Measurements from ENCODE around the gene CLEC4M.

Gene CLEC4M

DNA sequence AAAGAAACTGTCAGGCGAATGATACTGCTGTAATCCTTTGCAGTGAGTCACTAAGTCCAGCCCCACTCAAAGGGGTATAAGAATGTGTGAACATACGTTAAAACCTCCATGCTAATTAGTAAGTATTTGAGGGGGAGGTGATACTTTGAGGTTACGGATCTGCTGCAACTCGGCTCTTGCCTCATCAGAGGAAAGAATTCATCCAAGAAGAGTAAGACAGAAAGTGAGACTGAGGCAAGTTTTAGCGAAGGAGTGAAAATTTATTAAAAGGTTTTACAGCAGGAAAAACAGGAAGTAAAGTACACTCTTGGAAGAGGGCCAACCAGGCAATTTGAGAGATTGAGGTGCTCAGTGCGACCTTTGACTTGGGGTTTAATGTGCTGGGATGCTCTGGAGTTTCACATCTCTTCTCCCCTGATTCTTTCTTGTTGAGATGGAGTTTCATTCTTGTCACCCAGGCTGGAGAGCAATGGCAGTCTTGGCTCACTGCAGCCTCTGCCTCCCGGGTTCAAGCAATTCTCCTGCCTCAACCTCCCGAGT is 9.8 kb downstream of the CLEC4M start:
- no peak overlapping the region for H3K27ac Mint-ChIP-seq
- peak; percentile 45 for DNase-seq (ENCODE audit: low spot score)
- no peaks in the 10 kb centered on the region for H3K9me3 Mint-ChIP-seq
- H3K4me1 Mint-ChIP-seq (ENCODE audit: low read depth) = peaks cover 12% of the 10 kb centered on the region
- H3K36me3 Mint-ChIP-seq (ENCODE audit: low read depth) = no peaks in the 10 kb centered on the region
- H3K4me3 Mint-ChIP-seq = peak overlapping the region; percentile 53
- peaks cover 3% of the 10 kb centered on the region for H3K27me3 Mint-ChIP-seq (ENCODE audit: low read depth)

GRCh38 chr19:7773841-7774240 is 10.8 kb downstream of the CLEC4M start:
- DNase-seq (ENCODE audit: low spot score) = no peak
- H3K27me3 Mint-ChIP-seq (ENCODE audit: low read depth) = peaks cover 7% of the 10 kb centered on the region
- no peak overlapping the region for H3K27ac Mint-ChIP-seq
- H3K9me3 Mint-ChIP-seq = no peaks in the 10 kb centered on the region
- peaks cover 12% of the 10 kb centered on the region for H3K4me1 Mint-ChIP-seq (ENCODE audit: low read depth)
- no peak overlapping the region for H3K4me3 Mint-ChIP-seq
- no peaks in the 10 kb centered on the region for H3K36me3 Mint-ChIP-seq (ENCODE audit: low read depth)

GRCh38 chr19:7775761-7776160 is 12.7 kb downstream of the CLEC4M start:
- Mint-ChIP-seq H3K9me3 (no peaks in the 10 kb centered on the region), H3K36me3 (ENCODE audit: low read depth) (no peaks in the 10 kb centered on the region), H3K4me3 (no peak overlapping the region), H3K27me3 (ENCODE audit: low read depth) (peaks cover 9% of the 10 kb centered on the region), H3K27ac (no peak overlapping the region), H3K4me1 (ENCODE audit: low read depth) (peaks cover 12% of the 10 kb centered on the region)
- no peak for DNase-seq (ENCODE audit: low spot score)

DNA sequence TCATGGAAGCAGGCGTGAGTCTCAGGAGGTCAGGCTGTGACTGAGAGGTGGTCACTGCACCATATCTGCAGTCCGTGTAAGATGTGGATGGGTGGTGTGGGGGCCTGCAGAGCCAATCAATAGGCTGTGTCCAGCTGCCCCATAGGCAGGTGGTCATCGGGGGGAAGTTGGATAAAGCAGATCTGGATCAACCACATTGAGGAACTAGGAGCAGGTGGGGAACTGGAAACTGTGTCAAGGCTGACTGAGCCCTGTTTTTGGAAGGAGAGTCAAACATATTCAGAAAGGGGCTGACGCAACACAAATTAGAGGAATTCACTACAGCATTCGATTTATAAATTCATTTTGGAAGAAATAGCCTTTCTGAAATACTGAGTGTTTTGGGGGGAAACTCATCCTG is 15.0 kb downstream of the CLEC4M start:
- Mint-ChIP-seq H3K36me3 (ENCODE audit: low read depth) (no peaks in the 10 kb centered on the region), H3K27ac (no peak overlapping the region), H3K9me3 (no peaks in the 10 kb centered on the region), H3K4me1 (ENCODE audit: low read depth) (no peaks in the 10 kb centered on the region), H3K4me3 (no peak overlapping the region), H3K27me3 (ENCODE audit: low read depth) (peaks cover 12% of the 10 kb centered on the region)
- no peak for DNase-seq (ENCODE audit: low spot score)

GRCh38 chr19:7779631-7780486 is 16.8 kb downstream of the CLEC4M start:
- DNase-seq (ENCODE audit: low spot score) = no peak
- Mint-ChIP-seq H3K27me3 (ENCODE audit: low read depth) (peaks cover 26% of the 10 kb centered on the region), H3K9me3 (peaks cover 6% of the 10 kb centered on the region), H3K36me3 (ENCODE audit: low read depth) (no peaks in the 10 kb centered on the region), H3K27ac (no peak overlapping the region), H3K4me1 (ENCODE audit: low read depth) (no peaks in the 10 kb centered on the region), H3K4me3 (no peak overlapping the region)

- peaks cover 8% of the 10 kb centered on the region for H3K9me3 Mint-ChIP-seq
- no peaks in the 10 kb centered on the region for H3K36me3 Mint-ChIP-seq (ENCODE audit: low read depth)
- no peak for DNase-seq (ENCODE audit: low spot score)
- H3K27me3 Mint-ChIP-seq (ENCODE audit: low read depth) = peaks cover 29% of the 10 kb centered on the region
- no peaks in the 10 kb centered on the region for H3K4me1 Mint-ChIP-seq (ENCODE audit: low read depth)
- no peak overlapping the region for H3K4me3 Mint-ChIP-seq
- no peak overlapping the region for H3K27ac Mint-ChIP-seq
Measured at GRCh38 chr19:7781157-7781556, 18.1 kb downstream of the CLEC4M start.

DNA sequence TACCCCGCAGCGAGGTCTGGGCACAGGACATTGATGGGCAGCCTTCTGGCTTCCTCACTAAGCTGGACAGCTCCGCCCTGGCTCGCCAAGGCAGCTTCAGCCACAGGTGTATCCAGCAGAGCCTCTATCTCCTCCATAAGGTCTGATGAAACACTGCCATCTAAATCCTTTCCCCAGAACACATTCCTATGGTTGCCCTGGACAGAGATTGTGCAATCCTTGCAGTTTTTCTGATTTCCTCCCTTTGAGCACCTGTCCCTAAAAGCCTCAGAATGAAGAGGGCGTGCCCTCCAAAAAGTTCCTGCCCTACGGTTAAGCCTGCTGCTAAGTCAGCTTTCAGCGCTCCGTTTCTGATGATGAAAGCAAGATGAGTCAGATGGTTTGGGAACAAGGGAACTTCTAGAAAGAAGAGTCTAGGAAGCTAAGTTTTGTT is 21.0 kb downstream of the CLEC4M start:
- Mint-ChIP-seq H3K9me3 (peaks cover 8% of the 10 kb centered on the region), H3K4me1 (ENCODE audit: low read depth) (no peaks in the 10 kb centered on the region), H3K36me3 (ENCODE audit: low read depth) (no peaks in the 10 kb centered on the region), H3K27ac (no peak overlapping the region), H3K27me3 (ENCODE audit: low read depth) (peaks cover 42% of the 10 kb centered on the region), H3K4me3 (no peak overlapping the region)
- DNase-seq (ENCODE audit: low spot score) = no peak

- Mint-ChIP-seq H3K36me3 (ENCODE audit: low read depth) (no peaks in the 10 kb centered on the region), H3K9me3 (peaks cover 8% of the 10 kb centered on the region), H3K4me3 (no peak overlapping the region), H3K27ac (no peak overlapping the region), H3K4me1 (ENCODE audit: low read depth) (peaks cover 2% of the 10 kb centered on the region), H3K27me3 (ENCODE audit: low read depth) (peaks cover 50% of the 10 kb centered on the region)
- no peak for DNase-seq (ENCODE audit: low spot score)
Measured at GRCh38 chr19:7784856-7785255, 21.8 kb downstream of the CLEC4M start.

DNA sequence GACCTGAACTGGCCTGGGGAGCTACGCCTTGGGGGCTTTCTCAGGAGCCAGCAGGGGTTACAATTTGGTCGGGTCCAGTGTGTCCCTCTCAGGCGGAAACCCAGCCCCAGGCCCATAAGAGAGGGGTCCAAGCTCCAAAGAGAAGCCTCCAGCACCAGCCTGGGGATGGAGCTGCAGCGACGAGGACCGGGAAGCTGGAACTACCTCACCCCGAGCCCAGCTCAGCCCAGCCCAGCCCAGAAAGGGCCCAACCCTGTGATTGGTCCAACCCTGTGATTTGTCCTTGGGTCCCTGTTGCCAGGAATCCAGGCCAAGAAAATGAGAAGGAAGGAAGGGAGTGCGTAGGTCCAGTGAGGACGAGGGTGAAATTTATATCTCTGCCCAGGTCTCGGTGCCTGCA is 24.1 kb downstream of the CLEC4M start:
- Mint-ChIP-seq H3K27ac (no peak overlapping the region), H3K9me3 (peaks cover 8% of the 10 kb centered on the region), H3K27me3 (ENCODE audit: low read depth) (peaks cover 49% of the 10 kb centered on the region), H3K36me3 (ENCODE audit: low read depth) (no peaks in the 10 kb centered on the region), H3K4me1 (ENCODE audit: low read depth) (peaks cover 2% of the 10 kb centered on the region), H3K4me3 (no peak overlapping the region)
- DNase-seq (ENCODE audit: low spot score) = no peak

DNA sequence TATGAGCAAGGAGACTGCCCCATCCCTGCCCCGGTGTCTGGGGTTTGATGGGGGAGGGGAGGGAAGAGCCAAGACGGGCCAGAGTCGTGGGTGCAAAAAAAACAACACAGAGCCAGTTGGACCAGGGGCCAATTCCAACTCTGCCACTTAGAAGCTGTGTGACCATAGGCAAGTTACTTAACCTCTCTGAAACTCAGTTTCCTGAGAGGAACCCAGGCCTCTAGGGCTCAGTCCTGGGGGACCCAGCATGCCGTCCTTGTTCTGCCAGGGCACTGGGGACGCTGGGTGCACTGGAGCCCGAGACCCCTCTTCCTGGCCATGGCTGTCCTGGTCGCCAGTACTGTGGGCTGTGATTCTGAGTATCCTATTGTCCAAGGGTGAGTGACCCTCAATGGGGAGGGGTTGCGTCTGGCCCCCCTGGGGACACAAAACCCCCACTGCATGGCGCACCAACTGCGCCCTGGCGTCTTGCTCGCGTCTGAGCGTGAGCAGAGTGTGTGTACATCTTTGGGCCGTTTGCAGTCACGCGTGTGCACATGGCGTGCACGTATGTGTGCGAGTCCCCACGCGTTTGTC is 24.6 kb downstream of the CLEC4M start:
- no peak overlapping the region for H3K27ac Mint-ChIP-seq
- H3K4me3 Mint-ChIP-seq = no peak overlapping the region
- peaks cover 8% of the 10 kb centered on the region for H3K9me3 Mint-ChIP-seq
- no peak for DNase-seq (ENCODE audit: low spot score)
- peaks cover 50% of the 10 kb centered on the region for H3K27me3 Mint-ChIP-seq (ENCODE audit: low read depth)
- H3K4me1 Mint-ChIP-seq (ENCODE audit: low read depth) = peaks cover 2% of the 10 kb centered on the region
- no peaks in the 10 kb centered on the region for H3K36me3 Mint-ChIP-seq (ENCODE audit: low read depth)

- Mint-ChIP-seq H3K4me1 (ENCODE audit: low read depth) (peaks cover 2% of the 10 kb centered on the region), H3K4me3 (no peak overlapping the region), H3K9me3 (peaks cover 8% of the 10 kb centered on the region), H3K27me3 (ENCODE audit: low read depth) (peaks cover 51% of the 10 kb centered on the region), H3K27ac (no peak overlapping the region), H3K36me3 (ENCODE audit: low read depth) (no peaks in the 10 kb centered on the region)
- DNase-seq (ENCODE audit: low spot score) = no peak
Measured at GRCh38 chr19:7788178-7788932, 25.3 kb downstream of the CLEC4M start.

- Mint-ChIP-seq H3K9me3 (peaks cover 8% of the 10 kb centered on the region), H3K27ac (no peak overlapping the region), H3K4me1 (ENCODE audit: low read depth) (peaks cover 2% of the 10 kb centered on the region), H3K36me3 (ENCODE audit: low read depth) (no peaks in the 10 kb centered on the region), H3K27me3 (ENCODE audit: low read depth) (peaks cover 45% of the 10 kb centered on the region), H3K4me3 (no peak overlapping the region)
- no peak for DNase-seq (ENCODE audit: low spot score)
Measured at GRCh38 chr19:7788933-7789323, 25.9 kb downstream of the CLEC4M start.

DNA sequence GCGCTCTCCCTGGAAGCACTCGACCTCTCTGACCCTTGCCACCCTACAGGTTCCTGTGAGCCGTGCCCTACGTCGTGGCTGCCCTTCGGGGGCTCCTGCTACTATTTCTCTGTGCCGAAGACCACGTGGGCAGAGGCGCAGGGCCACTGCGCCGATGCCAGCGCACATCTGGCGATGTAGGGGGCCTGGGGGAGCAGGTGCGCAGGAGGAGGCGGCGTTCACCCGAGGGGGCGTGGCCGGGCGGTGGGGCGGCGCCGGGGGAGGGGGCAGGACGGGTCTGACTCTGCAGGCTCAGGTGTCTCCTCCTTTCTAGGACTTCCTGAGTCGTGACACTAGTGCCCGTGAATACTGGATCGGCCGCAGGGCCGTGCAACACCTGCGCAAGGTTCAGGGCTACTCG is 26.4 kb downstream of the CLEC4M start:
- peaks cover 7% of the 10 kb centered on the region for H3K9me3 Mint-ChIP-seq

GRCh38 chr19:7790416-7790815 is 27.4 kb downstream of the CLEC4M start:
- no peak for DNase-seq (ENCODE audit: low spot score)
- Mint-ChIP-seq H3K36me3 (ENCODE audit: low read depth) (no peaks in the 10 kb centered on the region), H3K4me1 (ENCODE audit: low read depth) (peaks cover 2% of the 10 kb centered on the region), H3K27ac (no peak overlapping the region), H3K4me3 (no peak overlapping the region), H3K27me3 (ENCODE audit: low read depth) (peaks cover 39% of the 10 kb centered on the region), H3K9me3 (no peaks in the 10 kb centered on the region)

More for the DNA sequence above, 26.4 kb downstream of the CLEC4M start:
- Mint-ChIP-seq H3K36me3 (ENCODE audit: low read depth) (no peaks in the 10 kb centered on the region), H3K27ac (no peak overlapping the region), H3K27me3 (ENCODE audit: low read depth) (peaks cover 44% of the 10 kb centered on the region), H3K4me3 (no peak overlapping the region), H3K4me1 (ENCODE audit: low read depth) (peaks cover 2% of the 10 kb centered on the region)
- no peak for DNase-seq (ENCODE audit: low spot score)
